DND-41 (cell line): ENCODE measurements around the gene CR2.

Experiments
- ATAC-seq: fragments of 200-7000 bp; cut with Tn5 transposase; 3 replicates; pipeline ENCODE4 v1.9.1; 2021; ENCODE audit warnings: low read depth; ENCODE audit not compliant: insufficient read depth
- DNase-seq: peaks from one replicate; pipeline ENCODE4 v3.0.0-alpha.2; 2020
- H2AFZ ChIP-seq: 2 replicates; pipeline ENCODE4 v1.6.0; 2012; ENCODE audit warnings: low read depth, low read length
- H3K27ac ChIP-seq: 2 replicates; pipeline ENCODE4 v1.5.1; 2012; ENCODE audit warnings: low read length, inconsistent platforms
- H3K27me3 ChIP-seq: fragments of 200-600 bp; sonication (generic); 2 replicates; pipeline ENCODE4 v1.6.0; 2012; ENCODE audit warnings: low read length, mild to moderate bottlenecking, inconsistent platforms; ENCODE audit not compliant: insufficient read depth, poor library complexity
- H3K36me3 ChIP-seq: 2 replicates; pipeline ENCODE4 v1.5.1; 2012; ENCODE audit warnings: low read length, inconsistent platforms; ENCODE audit not compliant: insufficient read depth
- H3K4me1 ChIP-seq: 2 replicates; pipeline ENCODE4 v1.5.1; 2012; ENCODE audit warnings: mild to moderate bottlenecking, low read length; ENCODE audit not compliant: insufficient read depth
- H3K4me2 ChIP-seq: 2 replicates; pipeline ENCODE4 v1.6.0; 2012; ENCODE audit warnings: mild to moderate bottlenecking, moderate library complexity, low read length, inconsistent platforms; ENCODE audit not compliant: insufficient read depth
- H3K4me3 ChIP-seq, 2 experiments: fragments of 200-600 bp in 1 of 2; shearing (Covaris generic) in 1 of 2; 2 replicates each; pipeline ENCODE4 v1.5.1; 2012 to 2016; ENCODE audit warnings: inconsistent platforms in 2 of 2, low read length in 2 of 2, mild to moderate bottlenecking in 2 of 2, low read depth in 1 of 2, moderate library complexity in 1 of 2
- H3K79me2 ChIP-seq: 2 replicates; pipeline ENCODE4 v1.6.0; 2012; ENCODE audit warnings: low read length, inconsistent platforms; ENCODE audit not compliant: insufficient read depth
- H3K9ac ChIP-seq: 2 replicates; pipeline ENCODE4 v1.6.0; 2012; ENCODE audit warnings: low read depth, mild to moderate bottlenecking, inconsistent platforms, low read length, moderate library complexity
- H3K9me3 ChIP-seq: 2 replicates; pipeline ENCODE4 v1.5.1; 2012; ENCODE audit warnings: low read length, moderate library complexity, mild to moderate bottlenecking, inconsistent platforms; ENCODE audit not compliant: insufficient read depth, severe bottlenecking
- H4K20me1 ChIP-seq: 2 replicates; pipeline ENCODE4 v1.6.0; 2012; ENCODE audit warnings: low read length; ENCODE audit not compliant: insufficient read depth
- EZH2 ChIP-seq: IDR thresholded peaks from 3 replicates; pipeline ENCODE4 v1.6.1; 2012; ENCODE audit warnings: borderline replicate concordance, low read depth, mild to moderate bottlenecking, moderate library complexity, low read length, inconsistent platforms; ENCODE audit not compliant: severe bottlenecking
- TF ChIP-seq, protein P1 (sequence below): IDR thresholded peaks from 2 replicates; pipeline ENCODE4 v1.5.1; 2012; ENCODE audit warnings: borderline replicate concordance, low read length, moderate library complexity, mild to moderate bottlenecking; ENCODE audit not compliant: poor library complexity, severe bottlenecking; ENCODE audit errors: extremely low read depth

The CR2 gene

DNA sequence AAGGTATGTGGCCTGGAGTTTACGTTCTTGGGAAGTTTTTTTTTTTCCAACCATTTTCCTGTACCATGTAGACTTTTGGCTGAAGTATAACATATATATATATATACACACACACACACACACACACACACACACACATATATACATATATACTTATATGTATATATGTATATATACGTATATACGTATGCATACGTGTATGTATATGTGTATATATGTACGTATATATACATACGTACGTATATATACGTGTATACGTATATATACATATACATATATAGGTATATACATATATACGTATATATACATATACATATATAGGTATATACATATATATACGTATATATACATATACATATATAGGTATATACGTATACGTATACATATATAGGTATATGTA is 60.8 kb downstream of the CR2 start:
- TF ChIP-seq, protein P1, sequence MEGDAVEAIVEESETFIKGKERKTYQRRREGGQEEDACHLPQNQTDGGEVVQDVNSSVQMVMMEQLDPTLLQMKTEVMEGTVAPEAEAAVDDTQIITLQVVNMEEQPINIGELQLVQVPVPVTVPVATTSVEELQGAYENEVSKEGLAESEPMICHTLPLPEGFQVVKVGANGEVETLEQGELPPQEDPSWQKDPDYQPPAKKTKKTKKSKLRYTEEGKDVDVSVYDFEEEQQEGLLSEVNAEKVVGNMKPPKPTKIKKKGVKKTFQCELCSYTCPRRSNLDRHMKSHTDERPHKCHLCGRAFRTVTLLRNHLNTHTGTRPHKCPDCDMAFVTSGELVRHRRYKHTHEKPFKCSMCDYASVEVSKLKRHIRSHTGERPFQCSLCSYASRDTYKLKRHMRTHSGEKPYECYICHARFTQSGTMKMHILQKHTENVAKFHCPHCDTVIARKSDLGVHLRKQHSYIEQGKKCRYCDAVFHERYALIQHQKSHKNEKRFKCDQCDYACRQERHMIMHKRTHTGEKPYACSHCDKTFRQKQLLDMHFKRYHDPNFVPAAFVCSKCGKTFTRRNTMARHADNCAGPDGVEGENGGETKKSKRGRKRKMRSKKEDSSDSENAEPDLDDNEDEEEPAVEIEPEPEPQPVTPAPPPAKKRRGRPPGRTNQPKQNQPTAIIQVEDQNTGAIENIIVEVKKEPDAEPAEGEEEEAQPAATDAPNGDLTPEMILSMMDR, result no peak
- no peak for TF ChIP-seq EZH2
- no peak for DNase-seq

DNA sequence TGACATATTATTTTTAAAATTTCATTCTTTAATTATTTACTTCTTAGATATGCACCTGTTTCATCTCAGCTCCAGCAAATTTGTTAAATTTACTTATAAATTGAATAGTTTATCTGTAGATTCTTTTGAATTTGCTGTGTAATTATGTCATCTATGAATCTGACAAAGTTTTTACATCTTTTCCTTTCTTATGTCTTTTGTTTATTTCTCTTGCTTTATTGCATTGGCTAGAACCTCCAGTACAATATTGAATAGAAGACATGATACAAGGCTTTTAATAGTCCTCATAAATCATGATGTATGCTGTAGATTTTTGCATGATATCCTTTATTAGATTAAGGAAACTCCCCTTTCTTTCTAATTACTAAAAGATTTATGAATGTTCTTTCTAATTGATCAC is 62.6 kb downstream of the CR2 start:
- H4K20me1 ChIP-seq, result no peaks in the 10 kb centered on the region
- no peak overlapping the region for H3K4me2 ChIP-seq
- H2AFZ ChIP-seq, result no peak overlapping the region
- no peak overlapping the region for H3K9ac ChIP-seq
- H3K36me3 ChIP-seq, result no peaks in the 10 kb centered on the region
- H3K9me3 ChIP-seq, result no peaks in the 10 kb centered on the region
- no peak for TF ChIP-seq EZH2
- TF ChIP-seq, protein P1, result no peak
- DNase-seq (no peak), ATAC-seq (no peak)
- H3K4me3 ChIP-seq, result no peak overlapping the region
- H3K27ac ChIP-seq, result no peak overlapping the region
- H3K4me1 ChIP-seq, result no peaks in the 10 kb centered on the region
- no peaks in the 10 kb centered on the region for H3K79me2 ChIP-seq
- no peaks in the 10 kb centered on the region for H3K27me3 ChIP-seq

More for the DNA sequence above, 60.8 kb downstream of the CR2 start:
- Histone ChIP-seq H3K4me2 (no peak overlapping the region), H3K9me3 (no peaks in the 10 kb centered on the region), H3K79me2 (no peaks in the 10 kb centered on the region), H3K9ac (no peak overlapping the region), H4K20me1 (no peaks in the 10 kb centered on the region), H3K27ac (no peak overlapping the region), H3K4me3 (no peak overlapping the region), H3K4me1 (no peaks in the 10 kb centered on the region), H3K27me3 (no peaks in the 10 kb centered on the region), H3K36me3 (no peaks in the 10 kb centered on the region), H2AFZ (no peak overlapping the region)
- no peak for ATAC-seq

DNA sequence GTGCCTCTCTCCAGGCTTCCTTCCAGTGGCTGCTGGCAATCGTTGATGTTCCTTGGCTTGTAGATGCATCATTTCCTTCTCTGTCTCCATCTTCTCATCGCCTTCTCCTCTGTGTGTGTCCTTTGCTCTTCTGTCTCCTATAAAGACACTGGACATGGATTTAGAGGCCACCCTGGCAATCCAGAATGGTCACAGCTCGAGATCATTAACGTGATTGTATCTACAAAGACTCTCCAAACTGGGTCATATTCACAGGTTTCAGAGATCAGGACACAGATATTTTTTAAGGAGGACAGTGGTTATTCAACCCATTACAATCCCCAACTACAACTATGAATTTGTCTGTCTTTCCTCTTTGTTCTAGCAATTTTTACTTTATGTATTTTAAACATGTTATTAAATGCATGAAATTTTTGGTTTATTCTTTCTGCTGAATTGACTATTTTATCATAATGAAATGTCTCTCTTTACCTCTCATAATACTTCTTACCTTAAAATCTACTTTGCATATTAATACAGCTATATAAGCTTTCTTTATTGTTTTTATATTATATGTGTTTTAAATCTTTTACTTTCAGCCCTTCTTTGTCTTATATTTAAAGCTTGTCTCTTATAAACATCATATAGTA is 64.6 kb downstream of the CR2 start:
- H3K9ac ChIP-seq, result no peak overlapping the region
- H3K4me3 ChIP-seq, result no peak overlapping the region
- H3K36me3 ChIP-seq, result no peaks in the 10 kb centered on the region
- H3K4me2 ChIP-seq, result no peak overlapping the region
- H4K20me1 ChIP-seq, result no peaks in the 10 kb centered on the region
- no peaks in the 10 kb centered on the region for H3K4me1 ChIP-seq
- H3K27ac ChIP-seq, result no peak overlapping the region
- H3K27me3 ChIP-seq, result peaks cover 3% of the 10 kb centered on the region
- H3K9me3 ChIP-seq, result no peaks in the 10 kb centered on the region
- ATAC-seq (no peak), DNase-seq (no peak)
- no peak for TF ChIP-seq EZH2
- TF ChIP-seq, protein P1, result no peak
- no peak overlapping the region for H2AFZ ChIP-seq
- H3K79me2 ChIP-seq, result no peaks in the 10 kb centered on the region
